Measurements from ENCODE around the gene SLC38A2. TPM values are rescaled to one million over a fixed set of nuclear protein-coding genes. Genes with fewer than 3 reads are reported as not detected.

The SLC38A2 gene
- total RNA-seq, 4 donors from 2014 or later = 368 to 440 (median 381) TPM

DNA sequence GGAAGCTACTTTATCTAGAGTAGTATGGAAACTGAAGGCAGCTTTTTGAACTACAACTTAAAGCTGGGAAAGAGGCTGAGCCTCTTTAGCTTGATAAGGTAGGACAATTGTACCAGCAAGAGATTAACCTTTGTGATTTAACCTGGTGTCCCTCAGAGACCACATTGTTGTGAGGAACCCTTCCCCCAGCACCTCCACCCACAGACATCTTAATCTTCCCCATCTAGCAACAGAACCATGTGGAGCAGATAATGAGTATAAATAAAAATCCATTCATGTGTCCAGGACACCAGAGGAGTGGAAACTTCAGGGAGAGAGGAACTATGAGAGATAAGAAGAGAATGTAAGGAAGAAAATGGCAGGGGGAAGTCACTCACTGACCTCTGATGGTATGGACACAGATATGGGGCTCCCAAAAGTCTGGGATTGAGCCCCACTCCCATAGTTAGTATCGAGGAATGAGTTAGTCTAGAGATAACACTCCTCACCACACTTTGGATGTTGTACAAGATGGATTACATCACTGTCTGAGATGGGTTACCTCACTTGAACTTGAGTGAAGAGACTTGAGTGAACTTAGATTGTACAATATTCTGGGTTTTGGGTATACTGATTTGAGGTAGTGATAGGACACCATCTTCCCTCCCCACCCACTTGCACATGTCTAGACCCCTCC is 33.9 kb upstream of the SLC38A2 start:
- peaks cover 0 to 49% (median 17%) of the 10 kb centered on the region in 4 donors for H3K4me1 ChIP-seq
- 76 to 88% methylated on average over 1 of the region's 1 CpG for WGBS, 2 donors
- DNase-seq (ENCODE audit: low spot score in 2 of 2) = no peak

DNA sequence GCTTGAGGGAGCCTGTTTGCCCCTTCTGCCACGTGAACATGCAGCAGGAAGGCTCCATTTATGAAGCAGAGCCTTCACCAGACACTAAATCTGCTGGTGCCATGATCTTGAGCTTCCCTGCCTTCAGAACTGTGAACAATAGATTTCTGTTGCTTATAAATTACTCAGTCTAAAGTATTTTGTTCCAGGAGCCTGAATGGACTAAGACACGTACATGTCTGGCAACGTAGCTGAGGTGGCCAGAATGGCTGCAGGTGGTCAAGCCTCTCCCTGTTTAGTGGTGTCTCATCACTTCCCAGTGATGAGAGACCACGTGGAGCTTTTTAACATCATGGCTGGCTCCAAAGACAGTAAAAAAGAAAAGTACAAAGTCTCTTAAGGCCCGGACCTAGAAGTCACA is 32.2 kb upstream of the SLC38A2 start:
- no peak for DNase-seq (ENCODE audit: low spot score in 2 of 2)
- H3K9me3 ChIP-seq = no peaks in the 10 kb centered on the region
- no peaks in the 10 kb centered on the region for H3K36me3 ChIP-seq
- peak overlapping the region in 3 of 4 donors; percentile 0 to 73 (median 66) for H3K27ac ChIP-seq
- TF ChIP-seq, protein P1, sequence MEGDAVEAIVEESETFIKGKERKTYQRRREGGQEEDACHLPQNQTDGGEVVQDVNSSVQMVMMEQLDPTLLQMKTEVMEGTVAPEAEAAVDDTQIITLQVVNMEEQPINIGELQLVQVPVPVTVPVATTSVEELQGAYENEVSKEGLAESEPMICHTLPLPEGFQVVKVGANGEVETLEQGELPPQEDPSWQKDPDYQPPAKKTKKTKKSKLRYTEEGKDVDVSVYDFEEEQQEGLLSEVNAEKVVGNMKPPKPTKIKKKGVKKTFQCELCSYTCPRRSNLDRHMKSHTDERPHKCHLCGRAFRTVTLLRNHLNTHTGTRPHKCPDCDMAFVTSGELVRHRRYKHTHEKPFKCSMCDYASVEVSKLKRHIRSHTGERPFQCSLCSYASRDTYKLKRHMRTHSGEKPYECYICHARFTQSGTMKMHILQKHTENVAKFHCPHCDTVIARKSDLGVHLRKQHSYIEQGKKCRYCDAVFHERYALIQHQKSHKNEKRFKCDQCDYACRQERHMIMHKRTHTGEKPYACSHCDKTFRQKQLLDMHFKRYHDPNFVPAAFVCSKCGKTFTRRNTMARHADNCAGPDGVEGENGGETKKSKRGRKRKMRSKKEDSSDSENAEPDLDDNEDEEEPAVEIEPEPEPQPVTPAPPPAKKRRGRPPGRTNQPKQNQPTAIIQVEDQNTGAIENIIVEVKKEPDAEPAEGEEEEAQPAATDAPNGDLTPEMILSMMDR (IDR thresholded peaks at IDR 0.05) = no peak
- TF ChIP-seq POLR2A (IDR thresholded peaks at IDR 0.05) (no peak), EP300 (IDR thresholded peaks at IDR 0.05) (no peak)
- no peaks in the 10 kb centered on the region for H3K27me3 ChIP-seq
- no peak overlapping the region for H3K4me3 ChIP-seq
- 69 to 86% methylated on average over 5 of the region's 5 CpGs for WGBS, 2 donors
- H3K4me1 ChIP-seq = peaks cover 0 to 46% (median 17%) of the 10 kb centered on the region in 4 donors

More for the DNA sequence above, 33.9 kb upstream of the SLC38A2 start:
- Histone ChIP-seq H3K36me3 (no peaks in the 10 kb centered on the region), H3K9me3 (no peaks in the 10 kb centered on the region), H3K4me3 (no peak overlapping the region), H3K27me3 (no peaks in the 10 kb centered on the region), H3K27ac (no peak overlapping the region)
- TF ChIP-seq, protein P1 (IDR thresholded peaks at IDR 0.05) = no peak
- no peak for TF ChIP-seq EP300 (IDR thresholded peaks at IDR 0.05)
- TF ChIP-seq POLR2A (IDR thresholded peaks at IDR 0.05) = no peak

DNA sequence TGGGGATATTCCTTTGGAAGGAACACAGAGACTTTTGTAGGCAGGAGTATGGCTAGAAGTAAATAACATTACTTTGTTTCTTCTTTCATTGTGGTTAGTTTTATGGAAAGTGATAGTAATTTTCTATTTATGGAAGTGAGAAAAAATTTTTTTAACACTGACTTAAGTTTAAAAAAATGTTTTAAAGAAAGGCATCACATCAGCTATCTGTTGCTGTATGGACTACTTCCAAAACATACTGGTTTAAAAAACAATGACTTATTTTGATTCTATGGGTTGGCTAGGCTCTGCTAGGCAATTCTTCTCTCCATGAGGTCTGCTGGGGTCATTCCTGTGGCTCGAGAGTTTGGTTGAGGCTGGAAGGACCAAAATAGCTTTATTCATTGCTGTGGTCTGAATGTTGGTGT is 31.7 kb upstream of the SLC38A2 start:
- TF ChIP-seq EP300 (IDR thresholded peaks at IDR 0.05) (no peak), POLR2A (IDR thresholded peaks at IDR 0.05) (no peak)
- TF ChIP-seq, protein P1 (IDR thresholded peaks at IDR 0.05) = no peak
- peak overlapping the region in 3 of 4 donors; percentile 0 to 73 (median 66) for H3K27ac ChIP-seq
- peaks cover 0 to 46% (median 17%) of the 10 kb centered on the region in 4 donors for H3K4me1 ChIP-seq
- no peak for DNase-seq (ENCODE audit: low spot score in 2 of 2)
- WGBS, 2 donors = 6 to 13% methylated on average over 1 of the region's 1 CpG
- no peaks in the 10 kb centered on the region for H3K9me3 ChIP-seq
- H3K36me3 ChIP-seq = no peaks in the 10 kb centered on the region
- no peak overlapping the region for H3K4me3 ChIP-seq
- no peaks in the 10 kb centered on the region for H3K27me3 ChIP-seq

DNA sequence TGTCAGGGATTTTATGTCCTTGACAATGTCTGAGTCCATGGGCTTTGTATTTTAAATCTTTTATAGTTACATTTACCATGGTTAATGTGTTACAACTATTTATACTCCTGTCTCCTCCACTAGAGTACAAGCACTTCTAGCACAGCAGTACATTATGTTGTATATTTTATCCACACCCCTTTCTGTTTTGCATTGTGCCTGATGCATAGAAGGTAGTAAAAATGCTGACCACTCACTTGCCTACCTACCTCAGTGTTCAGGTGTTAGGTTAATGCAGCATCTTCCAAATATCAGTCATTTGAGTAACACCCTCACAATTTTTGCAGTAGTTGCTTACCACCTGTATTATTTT is 31.1 kb upstream of the SLC38A2 start:
- no peaks in the 10 kb centered on the region for H3K36me3 ChIP-seq
- TF ChIP-seq, protein P1 (IDR thresholded peaks at IDR 0.05) = no peak
- no peak for TF ChIP-seq POLR2A (IDR thresholded peaks at IDR 0.05)
- TF ChIP-seq EP300 (IDR thresholded peaks at IDR 0.05) = no peak
- no peaks in the 10 kb centered on the region for H3K27me3 ChIP-seq
- peaks cover 0 to 45% (median 17%) of the 10 kb centered on the region in 4 donors for H3K4me1 ChIP-seq
- peak overlapping the region in 3 of 4 donors; percentile 21 to 73 (median 66) for H3K27ac ChIP-seq
- no peak overlapping the region for H3K4me3 ChIP-seq
- H3K9me3 ChIP-seq = no peaks in the 10 kb centered on the region
- DNase-seq (ENCODE audit: low spot score in 2 of 2) = no peak

DNA sequence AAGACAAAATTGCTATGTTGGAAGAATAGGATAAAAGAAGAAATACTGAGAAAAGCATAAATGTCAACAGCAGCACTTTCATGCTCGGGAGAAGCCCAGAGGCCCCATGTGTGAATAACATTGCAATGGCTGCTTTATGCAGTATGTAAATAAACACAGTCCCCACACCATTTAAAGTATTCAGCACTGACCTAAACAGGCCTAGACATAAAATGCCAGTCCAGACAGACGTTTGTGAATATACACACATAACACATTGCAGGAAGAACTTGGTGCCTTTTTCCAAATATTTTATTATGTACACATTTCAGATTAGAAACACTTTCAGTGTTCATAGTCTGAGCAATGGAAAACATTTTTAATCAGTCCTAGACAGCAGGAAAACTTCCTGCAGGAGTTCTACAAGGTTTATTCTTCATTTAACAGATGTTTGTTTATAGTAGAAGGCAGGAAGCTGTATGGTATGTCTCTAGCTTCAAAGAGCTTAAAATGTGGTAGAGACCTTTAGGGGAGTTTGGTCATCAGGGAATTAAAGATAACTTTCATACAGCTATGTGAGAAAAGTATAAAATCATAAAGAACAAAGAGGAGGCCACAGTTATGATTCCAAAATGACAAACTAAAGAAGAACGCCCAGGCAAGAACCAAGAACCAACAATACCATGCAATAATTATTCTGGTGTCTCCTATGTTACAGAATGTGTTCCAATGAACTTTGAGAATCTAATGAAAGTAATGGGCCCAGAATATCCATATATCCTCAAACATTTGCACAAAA is 30.6 kb upstream of the SLC38A2 start:
- peaks cover 0 to 40% (median 17%) of the 10 kb centered on the region in 4 donors for H3K4me1 ChIP-seq
- peak overlapping the region; percentile 21 to 73 (median 62) for H3K27ac ChIP-seq
- no peaks in the 10 kb centered on the region for H3K9me3 ChIP-seq
- H3K27me3 ChIP-seq = no peaks in the 10 kb centered on the region
- TF ChIP-seq POLR2A (IDR thresholded peaks at IDR 0.05) (no peak), EP300 (IDR thresholded peaks at IDR 0.05) (no peak)
- TF ChIP-seq, protein P1 (IDR thresholded peaks at IDR 0.05) = no peak
- no peak overlapping the region for H3K4me3 ChIP-seq
- 35 to 42% methylated on average over 3 of the region's 3 CpGs for WGBS, 2 donors
- DNase-seq (ENCODE audit: low spot score in 2 of 2) = no peak
- no peaks in the 10 kb centered on the region for H3K36me3 ChIP-seq

All from tibial nerve (tissue), 4 donors.